PFSK-1 (cell line): ENCODE results near the gene ID3.

Source experiments
- FOXP2 ChIP-seq: optimal IDR thresholded peaks from 2 replicates; pipeline ENCODE3; 2011; ENCODE audit warnings: borderline replicate concordance, control low read depth, inconsistent platforms; ENCODE audit not compliant: insufficient read depth; ENCODE audit errors: extremely low read length, extremely low read depth
- POLR2AphosphoS5 ChIP-seq: IDR thresholded peaks from 2 replicates; pipeline ENCODE4 v1.6.1; 2012; ENCODE audit warnings: low read depth, mild to moderate bottlenecking, control low read depth, low read length, moderate library complexity
- REST ChIP-seq, 2 experiments: IDR thresholded peaks; 2 replicates each; pipeline versions ENCODE4 v1.6.1 to v1.8.0; 2011 to 2012; ENCODE audit warnings: low read depth in 2 of 2, low read length in 2 of 2, control low read depth in 1 of 2, inconsistent platforms in 1 of 2, mild to moderate bottlenecking in 1 of 2, moderate library complexity in 1 of 2; ENCODE audit not compliant: insufficient read depth in 1 of 2
- SIN3A ChIP-seq: IDR thresholded peaks from 2 replicates; pipeline ENCODE4 v1.6.1; 2012; ENCODE audit warnings: mild to moderate bottlenecking, low read length, moderate library complexity, borderline replicate concordance; ENCODE audit not compliant: insufficient read depth
- TAF1 ChIP-seq: IDR thresholded peaks from 2 replicates; pipeline ENCODE4 v1.6.1; 2012; ENCODE audit warnings: low read length, control low read depth, borderline replicate concordance; ENCODE audit not compliant: insufficient read depth

ID3 gene

DNA sequence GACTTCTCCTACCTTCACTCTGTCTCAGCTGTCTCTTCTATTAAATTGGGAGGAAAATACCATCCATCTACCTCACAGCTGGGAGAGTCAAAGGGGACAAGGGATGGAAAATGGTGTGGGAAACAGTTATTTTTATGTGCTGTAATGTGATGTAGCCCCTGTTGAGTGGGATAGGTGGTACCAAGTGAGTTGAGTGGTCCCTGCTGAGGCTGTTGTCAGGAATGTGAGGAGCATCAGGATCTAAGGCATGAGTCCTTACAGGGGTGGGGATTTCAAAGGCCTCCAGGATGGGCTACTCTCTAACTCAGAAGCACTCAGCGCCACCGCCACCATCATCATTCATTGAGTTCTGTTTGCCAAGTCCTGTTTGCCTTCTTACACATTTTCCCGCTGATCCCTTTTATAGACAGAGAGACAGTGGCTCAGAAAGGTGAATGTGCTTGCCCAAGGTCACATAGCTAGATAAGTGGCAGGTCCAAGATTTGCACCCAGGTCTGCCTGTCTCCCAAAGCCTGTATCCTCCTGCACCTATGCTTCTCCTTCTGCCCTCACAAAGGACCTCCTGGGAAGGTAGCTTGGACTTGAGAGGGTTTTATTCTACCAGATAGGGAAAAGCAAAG lies 4.6 kb upstream of the ID3 start:
- TF ChIP-seq FOXP2 (no peak), POLR2AphosphoS5 (no peak), TAF1 (no peak), REST (IDR thresholded peaks at IDR 0.05; ENCODE audit: insufficient read depth in 1 of 2, low read depth in 2 of 2, low read length in 2 of 2) (no peak), SIN3A (no peak)

DNA sequence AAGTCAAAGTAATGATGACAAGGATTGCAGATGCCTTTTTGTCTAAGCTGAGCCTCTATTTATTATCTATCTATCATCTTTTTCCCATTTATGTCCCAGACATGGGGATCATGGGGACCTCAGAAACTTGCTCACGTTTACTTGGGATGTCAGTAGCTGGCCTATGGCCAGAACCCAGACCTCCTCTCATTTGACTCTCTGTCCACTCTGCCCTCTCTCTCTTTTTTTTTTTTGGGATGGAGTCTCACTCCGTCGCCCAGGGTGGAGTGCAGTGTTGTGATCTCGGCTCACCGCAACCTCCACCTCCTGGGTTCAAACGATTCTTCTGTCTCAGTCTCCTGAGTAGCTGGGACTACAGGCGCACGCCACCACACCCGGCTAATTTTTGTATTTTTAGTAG lies 3.7 kb upstream of the ID3 start:
- no peak for TF ChIP-seq SIN3A
- TF ChIP-seq POLR2AphosphoS5 = no peak
- TF ChIP-seq FOXP2 = no peak
- no peak for TF ChIP-seq TAF1
- no peak for TF ChIP-seq REST (IDR thresholded peaks at IDR 0.05; ENCODE audit: insufficient read depth in 1 of 2, low read depth in 2 of 2, low read length in 2 of 2)

DNA sequence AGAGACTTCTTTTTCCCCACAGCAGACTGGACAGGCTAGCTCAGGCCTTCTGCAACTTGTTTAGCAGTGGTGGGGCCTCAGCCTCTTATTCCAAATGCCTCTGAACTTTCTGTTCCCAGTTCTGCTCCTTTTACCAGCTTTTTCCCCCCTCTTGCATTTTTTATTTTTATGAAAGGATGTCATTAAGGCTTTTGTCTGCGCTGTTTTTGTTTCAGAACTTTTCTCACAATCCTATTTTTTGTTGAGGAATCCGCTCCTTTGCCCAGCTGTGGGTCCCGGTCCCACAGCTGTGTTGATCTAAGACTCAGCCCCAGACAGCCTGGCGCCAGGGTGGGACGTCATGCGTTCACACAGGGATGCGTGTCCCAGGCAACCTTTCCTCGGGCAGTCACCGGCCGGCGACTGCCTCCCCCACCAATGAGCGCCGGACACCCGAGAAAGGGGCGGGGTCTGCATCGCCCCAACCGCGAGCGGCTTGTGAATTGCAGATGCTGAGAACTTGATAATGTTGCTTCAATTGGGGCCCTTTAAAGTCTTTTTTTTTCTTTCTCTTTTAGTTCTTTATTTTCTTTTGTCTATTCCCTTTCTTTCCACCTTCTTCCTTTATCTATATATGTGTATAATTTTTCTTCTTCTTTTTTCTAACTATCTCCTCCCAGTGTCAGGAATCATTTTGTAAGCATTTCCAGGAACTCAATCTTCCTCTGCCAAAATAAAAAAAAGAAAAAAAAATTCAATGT lies 3.0 kb upstream of the ID3 start:
- TF ChIP-seq TAF1 (peak; percentile 60; the same call in 1 of the 2 replicates), REST (IDR thresholded peaks at IDR 0.05; ENCODE audit: insufficient read depth in 1 of 2, low read depth in 2 of 2, low read length in 2 of 2) (no peak), POLR2AphosphoS5 (no peak), FOXP2 (peak; percentile 88), SIN3A (peak; percentile 74; the same call in 1 of the 2 replicates)

GRCh38 chr1:23561813-23562100 lies 2.5 kb upstream of the ID3 start:
- no peak for TF ChIP-seq POLR2AphosphoS5

GRCh38 chr1:23561076-23561812 lies 1.9 kb upstream of the ID3 start:
- TF ChIP-seq POLR2AphosphoS5 (0 out of 2 replicates have a peak, but pooled peaks have one; percentile 18), REST (IDR thresholded peaks at IDR 0.05; ENCODE audit: insufficient read depth in 1 of 2, low read depth in 2 of 2, low read length in 2 of 2) (no peak)
